ENCODE data around the gene IGF2BP3. TPM values are rescaled to one million over a fixed set of nuclear protein-coding genes. Genes with fewer than 3 reads are reported as not detected.

The IGF2BP3 gene
- total RNA-seq, 1 experiment from 2014 or later, result 80.2 TPM

DNA sequence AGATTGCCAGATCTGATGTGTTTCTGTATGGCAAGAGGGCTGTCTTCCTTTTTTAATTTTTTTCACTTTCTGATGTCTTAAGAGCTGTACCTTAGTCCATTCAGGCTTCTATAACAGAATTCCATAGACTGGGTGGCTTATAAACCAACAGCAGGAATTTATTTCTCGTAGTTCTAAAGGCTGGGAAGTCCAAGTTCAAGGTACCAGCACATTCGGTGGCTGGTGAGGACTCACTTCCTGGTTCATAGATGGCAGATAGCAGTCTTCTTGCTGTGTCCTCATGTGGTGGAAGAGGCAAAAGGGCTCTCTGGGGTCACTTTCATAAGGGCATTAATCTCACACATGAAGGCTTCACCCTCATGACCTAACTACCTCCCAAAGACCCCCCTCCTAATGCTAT, 202.9 kb downstream of the IGF2BP3 start:
- TF ChIP-seq, protein P1, sequence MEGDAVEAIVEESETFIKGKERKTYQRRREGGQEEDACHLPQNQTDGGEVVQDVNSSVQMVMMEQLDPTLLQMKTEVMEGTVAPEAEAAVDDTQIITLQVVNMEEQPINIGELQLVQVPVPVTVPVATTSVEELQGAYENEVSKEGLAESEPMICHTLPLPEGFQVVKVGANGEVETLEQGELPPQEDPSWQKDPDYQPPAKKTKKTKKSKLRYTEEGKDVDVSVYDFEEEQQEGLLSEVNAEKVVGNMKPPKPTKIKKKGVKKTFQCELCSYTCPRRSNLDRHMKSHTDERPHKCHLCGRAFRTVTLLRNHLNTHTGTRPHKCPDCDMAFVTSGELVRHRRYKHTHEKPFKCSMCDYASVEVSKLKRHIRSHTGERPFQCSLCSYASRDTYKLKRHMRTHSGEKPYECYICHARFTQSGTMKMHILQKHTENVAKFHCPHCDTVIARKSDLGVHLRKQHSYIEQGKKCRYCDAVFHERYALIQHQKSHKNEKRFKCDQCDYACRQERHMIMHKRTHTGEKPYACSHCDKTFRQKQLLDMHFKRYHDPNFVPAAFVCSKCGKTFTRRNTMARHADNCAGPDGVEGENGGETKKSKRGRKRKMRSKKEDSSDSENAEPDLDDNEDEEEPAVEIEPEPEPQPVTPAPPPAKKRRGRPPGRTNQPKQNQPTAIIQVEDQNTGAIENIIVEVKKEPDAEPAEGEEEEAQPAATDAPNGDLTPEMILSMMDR (IDR thresholded peaks at IDR 0.05), result no peak
- TF ChIP-seq POLR2AphosphoS5 (IDR thresholded peaks at IDR 0.05; ENCODE audit: low read depth, low read length) (no peak), SIN3A (IDR thresholded peaks at IDR 0.05; ENCODE audit: borderline replicate concordance, insufficient read depth, low read depth, low read length) (no peak), TCF7L2 (IDR thresholded peaks at IDR 0.05; ENCODE audit: low read depth, low read length) (no peak)
- DNase-seq (ENCODE audit: low read depth, low spot score), result no peak
- Histone ChIP-seq H3K9me3 (ENCODE audit: control insufficient read depth, insufficient read depth, low read depth, low read length) (no peaks in the 10 kb centered on the region), H3K27ac (ENCODE audit: low read length) (no peak overlapping the region), H3K4me3 (ENCODE audit: low read depth in 2 of 2, low read length in 2 of 2) (no peak overlapping the region), H3K36me3 (ENCODE audit: control insufficient read depth, insufficient read depth, low read length) (no peaks in the 10 kb centered on the region), H3K4me1 (ENCODE audit: control insufficient read depth, insufficient read depth, low read length) (no peaks in the 10 kb centered on the region), H3K27me3 (ENCODE audit: control insufficient read depth, insufficient read depth, low read length) (no peaks in the 10 kb centered on the region)
- no peak for ATAC-seq
- ChIA-PET POLR2A (no interaction called here), CTCF (interaction anchor here (0.6 kb wide), 1 partner anchor 236 kb away, joined by 4 read pairs; no protein-coding TSS in a partner anchor)
- no TSS peak for BruUV-seq (replicated peaks)
- in situ Hi-C loops (cut with HindIII; ENCODE audit: low pct_unique_long_range_greater_than_20kb, low sequenced_read_pairs) (no loop called here), intact Hi-C loops (cut with micrococcal nuclease; ENCODE audit: unreplicated experiment) (no loop called here)

DNA sequence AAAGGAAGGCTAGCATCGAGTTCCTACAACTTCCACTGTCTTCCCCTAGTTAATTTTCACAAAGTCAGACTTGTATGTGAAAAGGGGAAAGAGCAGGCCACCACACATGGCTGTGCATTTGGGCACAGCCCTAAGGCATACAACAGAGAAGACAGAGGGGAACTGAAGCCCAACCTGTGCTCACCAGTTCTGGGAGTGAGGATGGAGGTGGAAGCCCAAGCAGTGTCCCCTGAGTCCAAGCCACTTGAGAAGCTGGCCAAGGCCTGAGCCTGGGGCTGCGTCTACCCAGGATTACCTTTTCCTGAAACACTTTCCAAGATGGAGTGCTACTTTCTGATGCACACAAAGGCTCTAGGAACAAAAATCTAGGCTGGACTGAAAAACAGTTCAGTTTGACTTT, 203.4 kb downstream of the IGF2BP3 start:
- ChIA-PET CTCF (interaction anchor here (0.6 kb wide), 1 partner anchor 236 kb away, joined by 4 read pairs; no protein-coding TSS in a partner anchor), POLR2A (no interaction called here)
- in situ Hi-C loops (cut with HindIII; ENCODE audit: low pct_unique_long_range_greater_than_20kb, low sequenced_read_pairs) (no loop called here), intact Hi-C loops (cut with micrococcal nuclease; ENCODE audit: unreplicated experiment) (no loop called here)
- TF ChIP-seq, protein P1 (IDR thresholded peaks at IDR 0.05), result no peak
- no peak for TF ChIP-seq TCF7L2 (IDR thresholded peaks at IDR 0.05; ENCODE audit: low read depth, low read length)
- TF ChIP-seq, protein P2, sequence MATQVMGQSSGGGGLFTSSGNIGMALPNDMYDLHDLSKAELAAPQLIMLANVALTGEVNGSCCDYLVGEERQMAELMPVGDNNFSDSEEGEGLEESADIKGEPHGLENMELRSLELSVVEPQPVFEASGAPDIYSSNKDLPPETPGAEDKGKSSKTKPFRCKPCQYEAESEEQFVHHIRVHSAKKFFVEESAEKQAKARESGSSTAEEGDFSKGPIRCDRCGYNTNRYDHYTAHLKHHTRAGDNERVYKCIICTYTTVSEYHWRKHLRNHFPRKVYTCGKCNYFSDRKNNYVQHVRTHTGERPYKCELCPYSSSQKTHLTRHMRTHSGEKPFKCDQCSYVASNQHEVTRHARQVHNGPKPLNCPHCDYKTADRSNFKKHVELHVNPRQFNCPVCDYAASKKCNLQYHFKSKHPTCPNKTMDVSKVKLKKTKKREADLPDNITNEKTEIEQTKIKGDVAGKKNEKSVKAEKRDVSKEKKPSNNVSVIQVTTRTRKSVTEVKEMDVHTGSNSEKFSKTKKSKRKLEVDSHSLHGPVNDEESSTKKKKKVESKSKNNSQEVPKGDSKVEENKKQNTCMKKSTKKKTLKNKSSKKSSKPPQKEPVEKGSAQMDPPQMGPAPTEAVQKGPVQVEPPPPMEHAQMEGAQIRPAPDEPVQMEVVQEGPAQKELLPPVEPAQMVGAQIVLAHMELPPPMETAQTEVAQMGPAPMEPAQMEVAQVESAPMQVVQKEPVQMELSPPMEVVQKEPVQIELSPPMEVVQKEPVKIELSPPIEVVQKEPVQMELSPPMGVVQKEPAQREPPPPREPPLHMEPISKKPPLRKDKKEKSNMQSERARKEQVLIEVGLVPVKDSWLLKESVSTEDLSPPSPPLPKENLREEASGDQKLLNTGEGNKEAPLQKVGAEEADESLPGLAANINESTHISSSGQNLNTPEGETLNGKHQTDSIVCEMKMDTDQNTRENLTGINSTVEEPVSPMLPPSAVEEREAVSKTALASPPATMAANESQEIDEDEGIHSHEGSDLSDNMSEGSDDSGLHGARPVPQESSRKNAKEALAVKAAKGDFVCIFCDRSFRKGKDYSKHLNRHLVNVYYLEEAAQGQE (IDR thresholded peaks at IDR 0.05; ENCODE audit: insufficient read depth in 1 of 2, low read depth in 2 of 2, low read length in 1 of 2), result no peak
- no peak for TF ChIP-seq SIN3A (IDR thresholded peaks at IDR 0.05; ENCODE audit: borderline replicate concordance, insufficient read depth, low read depth, low read length)
- TF ChIP-seq POLR2AphosphoS5 (IDR thresholded peaks at IDR 0.05; ENCODE audit: low read depth, low read length), result no peak
- H3K27ac ChIP-seq (ENCODE audit: low read length), result no peak overlapping the region
- no TSS peak for BruUV-seq (replicated peaks)
- no peaks in the 10 kb centered on the region for H3K27me3 ChIP-seq (ENCODE audit: control insufficient read depth, insufficient read depth, low read length)
- DNase-seq (ENCODE audit: low read depth, low spot score) (no peak), ATAC-seq (no peak)
- no peaks in the 10 kb centered on the region for H3K9me3 ChIP-seq (ENCODE audit: control insufficient read depth, insufficient read depth, low read depth, low read length)
- no peaks in the 10 kb centered on the region for H3K4me1 ChIP-seq (ENCODE audit: control insufficient read depth, insufficient read depth, low read length)
- H3K36me3 ChIP-seq (ENCODE audit: control insufficient read depth, insufficient read depth, low read length), result no peaks in the 10 kb centered on the region
- H3K4me3 ChIP-seq (ENCODE audit: low read depth in 2 of 2, low read length in 2 of 2), result no peak overlapping the region

Data from Panc1 (cell line).